ENCODE results near the gene RAB3IL1.

RAB3IL1 gene

GRCh38 chr11:61923166-61924063, 6.0 kb upstream of the RAB3IL1 start:
- DNase-seq, result peak in 2 of 10 donors; percentile 81 to 86
- intact Hi-C loops (cut with DNase I), result no loop called here

GRCh38 chr11:61922539-61922938, 5.2 kb upstream of the RAB3IL1 start:
- intact Hi-C loops (cut with DNase I), result no loop called here
- DNase-seq, result peak in 1 of 10 donors; percentile 22

- no peak for DNase-seq
Measured at GRCh38 chr11:61921446-61921845, 4.1 kb upstream of the RAB3IL1 start.

GRCh38 chr11:61919705-61920631, 2.6 kb upstream of the RAB3IL1 start:
- intact Hi-C loops (cut with DNase I), result no loop called here

More at GRCh38 chr11:61921446-61921845, 4.1 kb upstream of the RAB3IL1 start:
- intact Hi-C loops (cut with DNase I), result no loop called here

GRCh38 chr11:61918938-61919704, 1.8 kb upstream of the RAB3IL1 start:
- intact Hi-C loops (cut with DNase I), result no loop called here
- peak in 1 of 10 donors; percentile 55 for DNase-seq

More at GRCh38 chr11:61919705-61920631, 2.6 kb upstream of the RAB3IL1 start:
- DNase-seq, result peak in 2 of 10 donors; percentile 74 to 81

- peak in 1 of 10 donors; percentile 26 for DNase-seq
- intact Hi-C loops (cut with DNase I), result no loop called here
Measured at GRCh38 chr11:61918251-61918937, 1.0 kb upstream of the RAB3IL1 start.

- peak in 3 of 10 donors; percentile 9 to 85 (median 59) for DNase-seq
Measured at GRCh38 chr11:61916737-61917333, 531 bp downstream of the RAB3IL1 start.

GRCh38 chr11:61914471-61915171, 2.7 kb downstream of the RAB3IL1 start:
- peak in 3 of 10 donors; percentile 3 to 52 (median 38) for DNase-seq
- intact Hi-C loops (cut with DNase I), result no loop called here

More at GRCh38 chr11:61916737-61917333, 531 bp downstream of the RAB3IL1 start:
- intact Hi-C loops (cut with DNase I), result no loop called here

GRCh38 chr11:61913699-61914395, 3.5 kb downstream of the RAB3IL1 start:
- intact Hi-C loops (cut with DNase I), result no loop called here
- peak in 4 of 10 donors; percentile 12 to 49 (median 30) for DNase-seq

- DNase-seq, result peak in 5 of 10 donors; percentile 5 to 75 (median 45)
- intact Hi-C loops (cut with DNase I), result no loop called here
Measured at GRCh38 chr11:61912991-61913698, 4.2 kb downstream of the RAB3IL1 start.

- peak in 4 of 10 donors; percentile 25 to 60 (median 50) for DNase-seq
- intact Hi-C loops (cut with DNase I), result no loop called here
Measured at GRCh38 chr11:61912530-61912898, 4.9 kb downstream of the RAB3IL1 start.

- DNase-seq, result peak in 4 of 10 donors; percentile 15 to 74 (median 50)
- intact Hi-C loops (cut with DNase I), result no loop called here
Measured at GRCh38 chr11:61911701-61912529, 5.5 kb downstream of the RAB3IL1 start.

- intact Hi-C loops (cut with DNase I), result no loop called here
- DNase-seq, result peak in 5 of 10 donors; percentile 4 to 54 (median 34)
Measured at GRCh38 chr11:61911128-61911700, 6.2 kb downstream of the RAB3IL1 start.

- intact Hi-C loops (cut with DNase I), result no loop called here
- DNase-seq, result peak in 4 of 10 donors; percentile 4 to 73 (median 46)
Measured at GRCh38 chr11:61910187-61911127, 6.9 kb downstream of the RAB3IL1 start.

All from posterior cingulate gyrus (tissue), 11 donors.